GM23338 (cell line): Measurements from ENCODE around the gene PIP5K1C.

Experiments
- CREB1 ChIP-seq: fragments of 250-450 bp; sonication (Bioruptor Pico); IDR thresholded peaks from 2 replicates; pipeline ENCODE4 v1.5.0; 2020; ENCODE audit warnings: low read depth, mild to moderate bottlenecking, moderate library complexity
- CTCF ChIP-seq, 2 experiments: fragments of 200-600 bp in 1 of 2; sonication (generic) in 1 of 2; conservative IDR thresholded peaks; 2 replicates each; pipeline versions ENCODE4 v1.5.1 to v1.6.1; 2016 to 2017; ENCODE audit warnings: antibody characterized with exemption in 2 of 2, low read depth in 2 of 2, mild to moderate bottlenecking in 2 of 2, moderate library complexity in 1 of 2
- ETS1 ChIP-seq: IDR thresholded peaks from 2 replicates; pipeline ENCODE4 v1.6.1; 2016; ENCODE audit warnings: antibody characterized with exemption
- EZH2phosphoT487 ChIP-seq: fragments of 200-600 bp; sonication (generic); IDR thresholded peaks from one replicate; pipeline ENCODE4 v1.8.1; 2018; ENCODE audit warnings: antibody characterized with exemption; ENCODE audit not compliant: unreplicated experiment
- POLR2AphosphoS5 ChIP-seq: IDR thresholded peaks from 2 replicates; pipeline ENCODE4 v1.6.1; 2016; ENCODE audit warnings: antibody characterized with exemption, low read depth
- REST ChIP-seq: IDR thresholded peaks from one replicate; pipeline ENCODE4 v1.6.1; 2018; ENCODE audit warnings: antibody characterized with exemption; ENCODE audit not compliant: unreplicated experiment

GRCh38 chr19:3653081-3653795, 47.0 kb downstream of the PIP5K1C start:
- no peak for TF ChIP-seq CTCF (conservative IDR thresholded peaks at IDR 0.05; ENCODE audit: low read depth in 2 of 2)
- no peak for TF ChIP-seq REST
- TF ChIP-seq EZH2phosphoT487 = no peak
- TF ChIP-seq CREB1 (CRISPR knock-in tag) = no peak
- TF ChIP-seq ETS1 = no peak
- TF ChIP-seq POLR2AphosphoS5 = no peak
